SIG-M5 treated with dmso at 0.1 percent for 504 hours (cell line): ENCODE data around the gene MDM2.

ENCODE experiments used
- DNase-seq: peaks from one replicate; lab custom pipeline; 2025; ENCODE audit not compliant: unreplicated experiment; lab: John Stamatoyannopoulos, UW

Gene MDM2

DNA sequence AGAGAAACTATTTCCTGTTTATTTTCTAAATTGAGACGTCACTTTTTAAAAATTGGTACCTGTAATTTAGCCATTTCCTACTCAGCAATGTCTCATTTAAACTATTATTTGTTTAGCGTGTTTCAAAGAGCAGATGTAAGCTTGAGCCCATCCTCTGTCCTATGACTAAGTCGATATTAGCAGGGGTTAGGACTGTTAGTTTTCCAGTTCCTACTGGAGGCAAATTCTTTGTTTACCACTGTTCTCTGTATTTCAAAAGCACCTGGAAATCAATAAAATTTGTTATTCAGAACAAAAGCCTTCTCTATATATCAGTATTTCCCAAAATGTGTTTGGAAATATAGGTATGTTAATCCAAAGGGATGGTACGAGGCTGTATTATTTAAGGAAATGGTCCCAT is 42.4 kb downstream of the MDM2 start:
- DNase-seq, result no peak

DNA sequence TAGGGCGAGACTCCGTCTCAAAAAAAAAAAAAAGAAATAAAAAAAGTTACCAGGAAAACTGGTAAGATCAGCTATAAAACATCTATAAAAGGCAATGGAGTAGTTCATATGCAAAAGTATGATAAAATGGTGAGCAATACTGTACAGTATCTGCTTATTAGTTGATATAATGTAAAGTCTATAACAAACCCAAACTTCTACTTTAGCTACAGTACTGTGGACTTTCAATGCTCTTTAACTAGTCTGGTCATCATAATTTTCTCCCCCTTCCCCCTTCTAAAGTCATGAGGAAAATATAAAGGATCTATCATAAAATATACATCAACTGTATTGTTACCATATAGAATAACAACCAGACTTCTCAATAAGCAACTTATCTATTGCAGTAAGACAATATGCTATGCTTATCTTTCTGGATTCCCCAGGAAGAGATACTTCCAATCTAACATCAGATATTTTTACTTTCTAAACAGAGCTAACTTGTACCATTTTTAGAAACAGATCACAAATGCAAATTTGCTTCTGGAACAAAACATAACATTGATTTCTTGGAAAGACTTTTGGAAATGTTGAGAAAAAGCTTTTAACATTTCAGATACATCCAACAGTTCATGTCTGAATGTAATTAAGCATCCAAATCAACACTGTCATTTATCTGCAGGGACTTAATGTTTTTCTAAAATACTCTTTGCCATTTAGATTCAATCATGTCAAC is 43.8 kb downstream of the MDM2 start:
- DNase-seq, result no peak

DNA sequence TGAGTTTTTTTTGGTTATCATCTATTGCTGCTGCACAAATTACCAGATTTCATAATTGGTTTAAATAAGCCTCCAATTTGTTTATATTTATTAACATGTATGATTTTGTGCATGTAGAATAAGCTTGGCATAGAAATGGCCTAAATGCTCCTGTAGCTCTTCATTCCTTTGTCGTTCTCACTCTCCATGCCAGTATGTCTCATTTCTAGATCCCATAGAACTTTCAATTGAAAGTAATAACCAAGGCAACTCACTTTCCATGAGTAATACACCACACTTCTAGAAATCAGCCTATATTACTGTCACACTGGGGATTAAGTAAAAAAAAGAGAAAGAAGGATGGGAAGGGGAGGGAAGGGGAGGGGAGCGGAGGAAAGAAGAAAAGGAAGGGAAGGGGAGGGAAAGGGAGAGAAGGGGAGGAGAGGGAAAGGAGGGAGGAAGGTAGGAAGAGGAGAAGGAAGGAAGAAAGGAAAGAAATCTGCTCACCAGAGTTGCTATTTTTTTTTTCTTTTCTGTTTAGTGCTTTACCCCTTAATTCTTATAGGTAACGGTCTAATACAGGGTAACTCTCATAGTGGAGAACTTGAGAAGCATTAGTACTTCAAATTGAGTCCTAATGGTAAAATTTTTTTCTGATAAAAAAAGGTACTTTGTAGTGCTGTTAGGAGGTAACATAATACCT is 45.6 kb downstream of the MDM2 start:
- no peak for DNase-seq

DNA sequence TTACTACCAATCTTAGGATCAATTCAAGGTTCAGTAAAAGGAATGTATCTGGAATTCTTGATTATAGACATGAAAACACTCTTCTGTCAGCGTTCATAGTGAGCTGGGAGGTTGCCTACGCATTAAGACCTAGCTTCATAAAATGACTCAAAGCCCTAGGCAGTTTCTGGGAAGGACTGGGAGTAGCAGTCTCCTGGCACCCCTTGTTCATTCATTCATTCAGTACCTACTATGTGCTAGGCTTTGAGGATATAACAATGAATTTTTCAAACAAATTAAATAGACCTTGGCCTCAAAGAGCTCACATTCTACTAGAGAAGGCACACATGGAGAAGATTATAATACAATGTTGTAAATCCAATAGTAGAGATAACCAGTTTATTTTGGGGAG is 46.1 kb downstream of the MDM2 start:
- DNase-seq, result no peak

DNA sequence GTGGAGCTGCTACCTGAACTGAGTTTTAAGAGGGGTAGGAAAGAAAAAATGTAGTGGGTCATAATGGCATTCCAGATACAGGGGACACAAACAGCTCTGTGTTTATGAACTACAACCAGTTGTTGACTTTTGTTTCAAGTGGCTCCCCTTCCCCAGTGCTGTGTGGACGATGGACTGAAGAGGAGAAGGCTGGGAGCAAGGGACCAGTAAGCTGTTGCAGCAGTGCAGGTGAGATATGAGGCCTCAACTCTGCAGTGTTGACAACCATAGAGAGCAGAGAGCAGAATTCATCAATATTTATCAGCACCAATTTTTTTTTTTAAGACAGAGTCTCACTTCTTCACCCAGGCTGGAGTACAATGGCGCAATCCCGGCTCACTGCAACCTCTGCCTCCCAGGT is 46.6 kb downstream of the MDM2 start:
- no peak for DNase-seq

DNA sequence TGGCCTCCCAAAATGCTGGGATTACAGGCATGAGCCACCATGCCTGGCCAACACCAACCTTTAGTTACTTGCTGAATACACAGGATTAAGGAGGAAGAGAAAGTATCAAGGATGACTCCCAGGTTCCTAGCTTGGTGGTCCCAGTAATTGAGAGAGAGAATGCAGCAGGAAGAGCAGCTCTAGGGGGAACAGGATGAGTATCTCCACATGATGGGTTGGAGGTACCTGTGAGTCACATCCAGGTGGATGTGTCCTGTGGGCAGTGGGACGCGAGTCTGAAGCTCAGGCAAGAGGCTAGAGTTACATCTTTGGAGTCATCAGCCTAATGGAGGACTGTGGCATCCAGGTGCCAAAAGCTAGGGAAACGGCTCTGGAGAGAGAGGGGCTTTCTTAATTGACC is 47.1 kb downstream of the MDM2 start:
- no peak for DNase-seq

DNA sequence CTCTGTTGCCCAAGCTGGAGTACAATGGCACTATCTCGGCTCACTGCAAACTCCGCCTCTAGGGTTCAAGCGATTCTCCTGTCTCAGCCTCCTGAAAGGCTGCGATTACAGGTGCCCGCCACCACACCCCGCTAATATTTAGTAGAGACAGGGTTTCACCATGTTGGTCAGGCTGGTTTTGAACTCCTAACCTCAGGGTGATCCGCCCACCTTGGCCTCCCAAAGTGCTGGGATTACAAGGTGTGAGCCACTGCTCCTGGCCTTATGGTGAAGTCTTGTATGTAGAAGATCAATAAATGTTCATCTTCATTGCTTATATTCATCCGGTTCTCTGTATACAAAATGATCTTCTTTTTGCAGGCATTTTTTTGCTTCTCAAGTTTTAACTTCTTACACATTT is 47.8 kb downstream of the MDM2 start:
- DNase-seq, result no peak

DNA sequence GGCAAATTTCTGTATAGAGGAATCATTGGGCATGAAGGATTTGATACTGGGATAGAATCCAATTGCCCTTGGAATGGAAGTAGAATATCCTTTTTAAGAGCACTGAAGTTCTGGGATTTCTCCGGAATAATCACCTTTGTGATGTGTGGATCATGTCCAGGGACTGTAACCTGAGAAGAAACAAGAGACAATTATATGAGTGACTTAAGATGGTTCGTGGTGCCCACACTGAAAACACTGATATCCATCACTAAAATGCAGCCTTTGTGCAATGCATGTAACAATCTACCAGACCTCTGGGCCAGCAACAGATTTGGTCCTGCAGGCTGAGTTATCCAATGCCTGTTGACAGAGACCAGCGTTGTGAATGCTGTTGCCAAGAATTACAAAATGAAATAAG is 48.5 kb downstream of the MDM2 start:
- DNase-seq, result no peak

DNA sequence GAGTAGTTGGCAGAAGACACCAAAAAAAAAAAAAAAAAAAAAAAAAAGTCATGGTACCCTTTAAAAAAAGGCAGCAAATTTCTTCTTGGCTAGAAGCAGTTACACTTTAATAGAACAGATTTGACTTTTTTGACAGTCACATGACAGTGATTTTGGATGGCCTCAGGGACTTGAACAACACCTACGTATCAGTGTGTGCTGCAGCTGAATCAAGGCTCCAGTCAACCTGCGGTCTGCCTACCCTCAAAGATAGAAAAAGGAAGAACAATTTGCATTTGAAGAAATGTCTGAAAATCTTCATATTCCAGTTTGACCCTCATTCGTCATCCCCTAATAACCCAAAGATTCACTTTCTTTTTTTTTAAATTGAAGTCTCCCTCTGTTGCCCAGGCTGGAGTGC is 53.9 kb downstream of the MDM2 start:
- no peak for DNase-seq

DNA sequence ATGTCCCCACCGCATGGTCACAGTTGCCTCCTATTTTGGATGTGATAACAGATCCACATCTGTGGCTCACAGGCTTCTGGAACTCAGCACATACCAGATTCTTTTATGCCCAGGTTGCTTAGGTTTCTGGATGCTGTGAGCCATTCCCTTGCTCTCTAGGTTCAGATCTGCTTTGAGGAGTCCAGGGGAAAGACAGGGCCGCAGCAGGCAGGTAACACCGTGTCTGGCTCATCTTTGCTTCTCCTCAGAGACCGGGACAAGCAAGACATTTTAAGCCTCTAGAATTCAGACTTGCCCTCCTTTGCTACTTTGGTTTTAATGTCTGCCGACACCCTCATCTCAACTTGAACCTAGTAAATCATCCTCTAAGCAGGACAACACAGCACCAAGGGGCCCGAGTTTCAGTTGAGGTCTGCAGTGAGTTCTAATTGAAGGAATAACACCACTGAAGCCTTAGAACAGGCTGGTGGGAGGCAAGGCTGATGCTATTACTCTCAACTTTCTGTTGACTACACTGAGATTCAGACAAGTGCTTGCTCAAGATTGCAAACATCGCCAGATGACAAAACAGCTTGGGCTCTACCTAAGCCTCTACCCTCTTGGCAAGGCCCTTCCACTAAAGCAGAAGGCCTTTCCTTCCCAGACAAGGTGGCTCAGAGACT is 55.3 kb downstream of the MDM2 start:
- no peak for DNase-seq

DNA sequence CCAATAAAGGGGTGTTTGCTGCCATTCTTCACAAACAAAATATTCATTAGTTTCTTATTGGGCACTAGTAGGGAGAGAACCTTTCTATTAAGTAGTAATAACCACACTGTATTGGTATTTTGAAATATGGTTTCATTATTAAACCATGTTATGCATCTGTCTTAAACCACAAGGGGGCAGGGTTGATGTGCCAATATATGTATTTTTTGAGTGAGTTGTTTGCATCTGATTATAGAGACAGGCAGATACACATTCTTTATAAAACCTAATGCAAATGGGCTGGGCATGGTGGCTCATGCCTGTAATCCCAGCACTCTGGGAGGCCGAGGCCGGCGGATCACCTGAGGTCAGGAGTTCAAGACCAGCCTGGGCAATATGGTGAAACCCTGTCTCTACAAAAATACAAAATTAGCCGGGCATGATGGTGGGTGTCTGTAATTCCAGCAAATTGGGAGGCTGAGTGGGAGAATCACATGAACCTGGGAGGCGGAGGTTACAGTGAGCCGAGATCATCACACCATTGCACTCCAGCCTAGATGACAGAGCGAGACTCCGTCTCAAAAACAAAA is 56.0 kb downstream of the MDM2 start:
- DNase-seq, result peak; percentile 63

DNA sequence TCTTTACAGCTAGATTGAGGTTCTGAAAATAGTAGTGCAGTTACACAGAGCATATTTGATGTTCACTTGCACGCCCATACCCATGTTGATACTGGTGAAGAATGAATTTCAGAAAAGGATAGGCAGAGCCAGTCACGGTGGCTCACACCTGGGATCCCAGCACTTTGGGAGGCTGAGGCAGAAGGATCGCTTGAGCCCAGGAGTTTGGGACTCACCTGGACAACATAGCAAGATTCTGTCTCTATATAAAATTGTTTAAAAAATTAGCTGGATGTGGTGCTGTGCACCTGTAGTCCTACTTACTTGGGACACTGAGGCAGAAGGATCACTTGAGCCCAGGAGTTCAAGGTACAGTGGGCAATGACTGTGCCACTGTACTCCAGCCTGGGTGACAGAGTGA is 56.6 kb downstream of the MDM2 start:
- DNase-seq, result no peak

DNA sequence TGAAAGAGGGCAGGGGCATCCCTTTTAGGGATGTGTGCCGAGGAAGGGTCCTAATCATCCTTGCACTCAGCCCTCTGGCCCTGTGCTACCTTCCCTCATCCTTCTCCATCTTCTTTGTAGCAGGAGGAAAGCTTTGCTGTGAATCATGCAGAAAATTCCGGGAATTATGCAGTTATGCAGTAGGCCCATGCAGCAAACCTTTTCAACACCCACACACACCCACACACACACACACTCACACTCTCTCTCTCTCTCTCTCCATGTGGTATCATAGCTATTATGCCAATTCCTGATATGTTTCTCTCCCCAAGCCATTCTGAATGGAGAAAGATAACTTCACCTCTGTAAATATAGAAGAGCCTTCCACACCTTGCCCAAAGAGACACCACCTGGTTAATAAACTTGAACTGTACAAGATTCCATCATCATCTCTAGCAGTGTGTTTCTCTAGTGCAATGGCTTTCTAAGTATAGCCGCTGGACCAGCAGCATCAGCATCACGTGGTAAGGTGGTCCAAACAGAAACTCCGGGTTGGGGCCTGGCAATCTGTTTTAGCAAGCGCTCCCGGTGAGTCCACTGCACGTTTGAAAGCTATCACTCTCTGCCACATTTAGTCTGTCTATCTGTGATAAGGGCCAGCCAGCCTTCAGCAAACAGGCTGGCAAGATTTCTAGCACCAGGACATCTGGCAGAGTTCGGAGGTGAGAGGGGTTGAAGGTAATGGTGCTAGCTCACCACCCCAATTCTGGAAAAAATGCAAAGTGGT is 57.6 kb downstream of the MDM2 start:
- DNase-seq, result no peak

DNA sequence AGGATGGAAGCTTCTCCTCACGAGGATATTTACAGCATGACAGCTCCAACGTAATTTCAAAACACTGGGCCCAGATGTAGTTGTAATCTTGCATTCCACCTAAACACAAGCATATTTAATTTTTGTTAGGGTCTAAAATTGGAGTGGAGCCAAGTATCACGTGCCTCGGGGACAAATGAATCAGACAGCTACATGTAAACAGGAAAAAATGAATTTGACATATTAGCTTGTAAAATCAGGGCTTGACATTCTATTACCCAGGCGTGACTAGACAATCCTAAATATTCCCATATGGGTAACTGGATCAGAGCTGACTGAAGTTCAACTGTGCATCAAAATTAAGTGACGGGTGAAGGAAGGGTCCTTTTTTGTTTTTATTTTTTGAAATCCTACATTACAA is 59.0 kb downstream of the MDM2 start:
- DNase-seq, result no peak

DNA sequence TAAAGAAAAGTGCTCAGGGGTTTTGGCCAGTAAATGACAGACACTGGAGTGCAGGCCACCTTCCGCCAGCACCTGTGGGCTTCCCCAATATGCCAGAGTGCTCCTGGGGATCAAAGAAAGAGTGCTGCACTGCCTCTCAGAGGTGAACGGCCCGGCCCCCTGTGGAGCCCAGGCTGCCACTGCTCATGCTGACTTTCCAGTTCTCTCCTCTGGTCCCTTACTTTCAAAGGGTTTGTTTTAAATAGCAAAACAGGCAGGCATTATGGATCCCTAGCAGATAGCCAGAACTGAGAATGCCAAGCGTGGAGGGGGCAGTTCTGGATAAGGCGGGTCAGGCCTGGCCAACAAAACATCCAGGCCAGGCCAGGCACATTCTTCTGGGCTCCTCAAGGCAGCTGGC is 59.6 kb downstream of the MDM2 start:
- DNase-seq, result no peak

DNA sequence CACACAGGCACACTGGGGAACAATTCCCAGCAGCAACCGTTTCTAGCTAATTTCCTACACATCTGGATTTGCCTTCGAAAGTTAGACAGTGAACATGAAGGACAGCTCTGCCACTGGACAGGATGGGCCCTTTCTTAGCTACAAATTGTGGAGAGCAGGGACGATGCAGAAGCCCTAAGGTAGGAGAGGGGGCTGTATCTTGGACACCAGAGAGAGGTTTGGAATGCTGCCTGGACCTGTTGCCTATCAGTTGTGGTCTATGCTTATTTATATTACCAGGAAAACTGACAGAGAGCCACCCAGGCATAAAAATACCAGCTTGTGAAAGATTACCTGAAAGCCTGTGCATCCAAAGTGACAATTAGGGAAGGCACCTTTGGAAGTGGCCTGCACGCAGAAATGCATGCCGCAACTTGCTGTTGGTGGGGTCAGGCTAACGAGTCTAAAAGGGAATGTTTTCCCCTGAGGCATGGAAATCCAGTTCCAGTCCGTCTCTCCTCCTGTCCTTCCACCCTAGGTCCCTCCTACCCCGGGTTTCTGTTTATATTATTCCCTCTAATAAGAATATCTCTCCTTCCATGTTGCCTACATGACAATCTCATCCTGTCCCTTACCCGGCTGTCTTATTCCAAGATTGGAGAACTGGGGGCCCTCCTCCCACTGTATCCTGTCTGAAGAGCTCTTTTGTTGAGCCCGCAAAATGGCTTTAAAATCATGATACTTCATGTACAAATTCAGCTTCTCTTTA is 60.2 kb downstream of the MDM2 start:
- DNase-seq, result no peak

DNA sequence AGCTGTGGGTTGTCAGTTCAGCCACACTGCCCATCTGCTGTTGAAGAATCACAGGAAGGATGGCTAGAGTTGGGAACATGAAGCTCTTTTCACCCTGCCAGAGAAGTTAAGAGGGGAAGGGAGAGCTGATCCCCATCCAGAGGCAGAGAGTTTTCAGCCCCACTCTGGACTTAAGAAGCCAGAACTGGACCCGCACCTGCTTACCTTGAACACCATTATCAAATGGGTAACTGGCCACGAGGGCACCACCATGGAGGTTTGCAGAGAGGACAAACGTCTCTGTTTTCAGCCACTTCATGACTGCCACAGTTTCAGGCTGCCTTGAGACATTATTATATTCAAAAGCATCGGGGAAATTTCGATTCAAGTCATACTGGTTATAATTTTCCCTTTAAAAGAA is 62.0 kb downstream of the MDM2 start:
- no peak for DNase-seq

DNA sequence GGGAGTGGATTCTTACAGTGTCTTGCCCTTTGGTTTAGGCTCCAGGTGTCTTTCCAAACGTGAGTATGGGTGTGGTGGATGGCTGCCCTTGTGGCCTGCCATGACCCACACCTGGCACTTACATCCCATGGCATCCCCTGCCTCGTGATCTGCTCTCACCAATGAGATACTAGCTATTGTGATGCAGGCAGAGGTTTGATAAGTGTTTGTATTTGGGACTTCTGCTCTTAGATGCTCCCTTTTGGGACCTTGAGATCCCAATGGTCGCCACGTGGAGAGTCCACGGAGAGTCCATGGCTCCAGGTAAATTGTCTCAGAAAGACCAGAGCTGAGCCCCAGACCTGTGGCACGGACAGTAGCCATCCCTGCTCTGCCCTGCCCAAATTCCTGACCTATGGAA is 62.5 kb downstream of the MDM2 start:
- DNase-seq, result no peak

DNA sequence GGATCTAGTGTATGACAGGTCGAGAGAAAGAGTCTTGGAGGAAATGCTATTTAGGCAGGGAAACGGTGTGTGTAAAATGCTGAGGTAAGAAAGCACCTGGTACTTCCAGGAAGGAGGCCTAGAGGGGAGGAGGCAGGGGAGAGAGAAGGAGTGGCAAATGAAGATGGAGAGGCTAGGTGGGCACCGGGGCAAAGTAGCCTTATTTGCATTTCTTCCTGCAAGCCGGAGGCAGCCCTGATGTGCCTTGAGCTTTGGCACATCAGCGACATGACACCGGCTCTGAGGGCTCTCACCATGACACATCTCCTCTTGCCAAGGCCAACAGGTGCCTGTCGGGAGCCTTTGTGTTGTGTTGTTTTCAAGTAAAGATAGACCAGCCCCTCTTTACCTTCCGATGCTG is 63.4 kb downstream of the MDM2 start:
- no peak for DNase-seq

DNA sequence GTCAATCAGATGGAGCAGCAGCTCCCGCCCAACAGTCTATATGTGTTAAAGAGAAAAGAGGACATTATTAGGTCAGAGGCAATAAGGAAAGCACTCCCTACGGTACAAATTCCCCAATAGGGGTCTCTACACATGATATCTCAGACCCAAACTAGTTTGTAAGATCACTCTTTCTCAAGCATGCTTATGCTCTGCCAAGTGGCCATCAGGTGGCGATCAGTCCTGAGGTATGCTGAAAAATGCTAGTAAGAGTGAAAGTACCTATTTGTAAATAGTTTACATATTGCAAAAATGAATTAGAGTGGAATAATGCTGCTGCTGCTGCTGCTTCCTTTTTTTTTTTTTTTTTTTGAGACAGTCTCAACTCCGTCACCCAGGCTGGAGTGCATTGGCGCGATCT is 63.9 kb downstream of the MDM2 start:
- peak; percentile 44 for DNase-seq

DNA sequence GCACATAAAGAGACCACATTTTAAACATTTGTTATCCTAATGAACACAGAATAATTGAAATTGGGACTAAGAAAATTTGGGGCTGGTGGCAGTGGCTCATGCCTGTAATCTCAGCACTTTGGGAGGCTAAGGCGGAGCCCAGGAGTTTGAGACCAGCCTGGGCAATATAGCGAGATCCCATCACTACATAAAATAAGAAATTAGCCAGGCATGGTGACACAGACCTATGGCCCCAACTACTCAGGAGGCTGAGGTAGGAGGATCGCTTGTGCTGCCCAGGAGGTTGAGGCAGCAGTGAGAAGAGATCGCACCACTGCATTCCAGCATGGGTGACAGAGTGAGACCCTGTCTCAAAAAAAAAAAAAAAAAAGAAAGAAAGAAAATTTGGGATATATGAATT is 65.3 kb downstream of the MDM2 start:
- DNase-seq, result no peak
